H1 (cell line): ENCODE results near the gene SHPK. TPM values are rescaled to one million over a fixed set of nuclear protein-coding genes. Genes with fewer than 3 reads are reported as not detected.

Experiments used
- CTCF ChIA-PET: fragments of 300-600 bp; sonication (Branson Sonifier 250); formaldehyde crosslinking; loops from one replicate; lab custom pipeline; 2021; ENCODE audit not compliant: partially characterized antibody; lab: Charles Lee
- POLR2A ChIA-PET: fragments of 300-600 bp; sonication (Branson Sonifier 250); formaldehyde crosslinking; loops from one replicate; lab custom pipeline; 2021; ENCODE audit warnings: inconsistent platforms; ENCODE audit not compliant: partially characterized antibody; lab: Charles Lee
- DNase-seq, 2 experiments: peaks; one replicate each; pipeline versions ENCODE4 v3.0.0 to v3.0.0-alpha.2; 2010 to 2022; ENCODE audit warnings: low spot score in 2 of 2, low read depth in 1 of 2, mixed read lengths in 1 of 2
- FAIRE-seq: peaks from 2 replicates; lab custom pipeline; 2011; peaks lifted over from hg19 to GRCh38; lab: Jason Lieb, UNC
- H2AFZ ChIP-seq: 2 replicates; pipeline ENCODE4 v1.8.1; 2012; ENCODE audit warnings: low read length, inconsistent platforms
- H2AK5ac ChIP-seq: 2 replicates; pipeline ENCODE4 v1.6.1; 2013; ENCODE audit warnings: low read depth, low read length
- H2BK120ac ChIP-seq: replicated peaks from 2 replicates; pipeline ENCODE3; 2013; ENCODE audit warnings: low read depth, low read length, inconsistent platforms
- H2BK12ac ChIP-seq: 2 replicates; pipeline ENCODE4 v1.6.1; 2013; ENCODE audit warnings: low read depth, low read length
- H2BK15ac ChIP-seq: 2 replicates; pipeline ENCODE4 v1.6.1; 2013; ENCODE audit warnings: low read length
- H2BK20ac ChIP-seq: 2 replicates; pipeline ENCODE4 v1.6.1; 2013; ENCODE audit warnings: low read length
- H2BK5ac ChIP-seq: 2 replicates; pipeline ENCODE4 v1.6.1; 2013; ENCODE audit warnings: low read depth, low read length
- H3K14ac ChIP-seq: 2 replicates; pipeline ENCODE4 v1.6.1; 2013; ENCODE audit warnings: inconsistent platforms; ENCODE audit not compliant: insufficient read length
- H3K18ac ChIP-seq: 2 replicates; pipeline ENCODE4 v1.6.1; 2013; ENCODE audit warnings: low read length; ENCODE audit errors: extremely low read depth
- H3K23ac ChIP-seq: 2 replicates; pipeline ENCODE4 v1.6.1; 2013; ENCODE audit warnings: inconsistent platforms; ENCODE audit not compliant: insufficient read length
- H3K23me2 ChIP-seq: 2 replicates; pipeline ENCODE4 v1.6.1; 2013; ENCODE audit warnings: low read depth, low read length
- H3K27ac ChIP-seq: 2 replicates; pipeline ENCODE4 v1.6.1; 2011; ENCODE audit warnings: low read depth, low read length, inconsistent platforms
- H3K27me3 ChIP-seq, 4 experiments: replicated peaks in 1 of 4; 1 replicate in 1 of 4; 2 replicates in 3 of 4; pipeline versions ENCODE4 v1.6.1 to v1.8.1; 2011 to 2013; ENCODE audit warnings: low read length in 3 of 4, mild to moderate bottlenecking in 3 of 4, inconsistent platforms in 2 of 4, mixed read lengths in 2 of 4, moderate library complexity in 1 of 4; ENCODE audit not compliant: control insufficient read depth in 3 of 4, insufficient read depth in 3 of 4; ENCODE audit errors: extremely low read depth in 1 of 4
- H3K36me3 ChIP-seq, 4 experiments: 2 replicates each; pipeline versions ENCODE4 v1.6.1 to v1.8.1; 2011 to 2013; ENCODE audit warnings: mild to moderate bottlenecking in 4 of 4, low read length in 3 of 4, moderate library complexity in 2 of 4, control low read depth in 1 of 4, inconsistent platforms in 1 of 4; ENCODE audit not compliant: insufficient read depth in 4 of 4, control insufficient read depth in 2 of 4
- H3K4ac ChIP-seq: replicated peaks from 2 replicates; pipeline ENCODE3; 2013; ENCODE audit warnings: low read length, low read depth, mixed read lengths, inconsistent platforms; ENCODE audit not compliant: insufficient read length
- H3K4me1 ChIP-seq, 4 experiments: replicated peaks in 1 of 4; 1 replicate in 1 of 4; 2 replicates in 3 of 4; pipeline versions ENCODE4 v1.6.1 to v1.8.1; 2011 to 2013; ENCODE audit warnings: low read length in 3 of 4, inconsistent platforms in 2 of 4, mixed read lengths in 1 of 4; ENCODE audit not compliant: insufficient read depth in 4 of 4, control insufficient read depth in 3 of 4
- H3K4me2 ChIP-seq, 2 experiments: 2 replicates each; pipeline versions ENCODE4 v1.6.1 to v1.8.1; 2011 to 2013; ENCODE audit warnings: low read depth in 2 of 2, low read length in 2 of 2, control low read depth in 1 of 2, inconsistent platforms in 1 of 2, mild to moderate bottlenecking in 1 of 2; ENCODE audit not compliant: insufficient read depth in 1 of 2
- H3K4me3 ChIP-seq, 4 experiments: fragments of 200-600, 300-600 bp in 1 of 4; sonication (generic), shearing (Covaris generic), sonication (Bioruptor Twin) in 1 of 4; 2 replicates each; pipeline versions ENCODE4 v1.5.1 to v1.8.1; 2011 to 2016; ENCODE audit warnings: low read length in 4 of 4, low read depth in 3 of 4, control low read depth in 2 of 4, inconsistent platforms in 2 of 4, mild to moderate bottlenecking in 2 of 4, mixed read lengths in 1 of 4, moderate library complexity in 1 of 4; ENCODE audit not compliant: insufficient read depth in 2 of 4; ENCODE audit errors: extremely low read depth in 1 of 4
- H3K56ac ChIP-seq: replicated peaks from 2 replicates; pipeline ENCODE3; 2013; ENCODE audit warnings: low read depth, mild to moderate bottlenecking, mixed read lengths, low read length, inconsistent platforms; ENCODE audit not compliant: insufficient read length
- H3K79me1 ChIP-seq: 2 replicates; pipeline ENCODE4 v1.6.1; 2013; ENCODE audit warnings: low read depth, low read length, control low read depth
- H3K79me2 ChIP-seq, 2 experiments: 2 replicates each; pipeline versions ENCODE4 v1.6.1 to v1.8.1; 2012 to 2013; ENCODE audit warnings: low read length in 2 of 2, mild to moderate bottlenecking in 2 of 2, inconsistent platforms in 1 of 2; ENCODE audit not compliant: insufficient read depth in 2 of 2, control insufficient read depth in 1 of 2
- H3K9ac ChIP-seq, 4 experiments: replicated peaks in 1 of 4; 1 replicate in 1 of 4; 2 replicates in 3 of 4; pipeline versions ENCODE4 v1.6.1 to v1.8.1; 2011 to 2013; ENCODE audit warnings: low read depth in 3 of 4, low read length in 3 of 4, control low read depth in 2 of 4, mild to moderate bottlenecking in 2 of 4, moderate library complexity in 2 of 4, inconsistent platforms in 1 of 4; ENCODE audit errors: extremely low read depth in 1 of 4
- H3K9me3 ChIP-seq, 2 experiments: 2 replicates each; pipeline versions ENCODE4 v1.6.1 to v1.8.1; 2012 to 2013; ENCODE audit warnings: mild to moderate bottlenecking in 2 of 2, moderate library complexity in 2 of 2, control low read depth in 1 of 2, inconsistent platforms in 1 of 2, low read depth in 1 of 2, low read length in 1 of 2, mixed read lengths in 1 of 2; ENCODE audit not compliant: insufficient read depth in 2 of 2
- H4K20me1 ChIP-seq, 2 experiments: replicated peaks in 1 of 2; 2 replicates each; pipeline versions ENCODE3 to v1.8.1; 2011 to 2013; ENCODE audit warnings: inconsistent platforms in 2 of 2, low read length in 2 of 2, mild to moderate bottlenecking in 1 of 2; ENCODE audit not compliant: insufficient read depth in 2 of 2, control insufficient read depth in 1 of 2
- H4K5ac ChIP-seq: 2 replicates; pipeline ENCODE4 v1.6.1; 2013; ENCODE audit warnings: low read length, low read depth, mixed read lengths, inconsistent platforms; ENCODE audit not compliant: insufficient read length
- H4K8ac ChIP-seq: 2 replicates; pipeline ENCODE4 v1.8.0; 2013; ENCODE audit warnings: mild to moderate bottlenecking, moderate library complexity, low read length, inconsistent platforms; ENCODE audit not compliant: insufficient read depth; ENCODE audit errors: extremely low read depth
- H4K91ac ChIP-seq: replicated peaks from 2 replicates; pipeline ENCODE3; 2013; ENCODE audit warnings: low read length, mixed read lengths, inconsistent platforms; ENCODE audit not compliant: insufficient read length
- CBX8 ChIP-seq: fragments of 300-800, 300-1000 bp; sonication (generic); IDR thresholded peaks from 2 replicates; pipeline ENCODE4 v1.7.1; 2016; ENCODE audit warnings: low read depth, low read length, borderline replicate concordance
- RAD21 ChIP-seq, 2 experiments: IDR thresholded peaks in 1 of 2; conservative IDR thresholded peaks in 1 of 2; 2 replicates each; pipeline ENCODE4 v1.6.1; 2011; ENCODE audit warnings: low read depth in 2 of 2, low read length in 2 of 2, improper control_type of control experiment in 1 of 2, inconsistent platforms in 1 of 2, mild to moderate bottlenecking in 1 of 2, moderate library complexity in 1 of 2
- WGBS, 2 experiments: shearing (Covaris generic) in 1 of 2; methylation state at CpG; one replicate each; pipeline versions ENCODE4 v1.1.6 to v1.1.7; 2013 to 2015; ENCODE audit warnings: low lambda C conversion rate in 2 of 2, mixed read lengths in 2 of 2, inconsistent platforms in 1 of 2, low coverage in 1 of 2, missing lambda C conversion rate in 1 of 2; ENCODE audit not compliant: insufficient replicate concordance in 2 of 2, insufficient coverage in 1 of 2, insufficient read length in 1 of 2; ENCODE audit errors: extremely low coverage in 1 of 2, missing lambda C conversion rate in 1 of 2; 5-methylcytosine and 5-hydroxymethylcytosine counted together
- polyA plus RNA-seq, 7 experiments: library from polyadenylated mRNA; depleted of rRNA in 3 of 7; stranded (reverse) in 5 of 7; unstranded in 2 of 7; fragments of >200 nt in 5 of 7; fragments of 200-250 nt in 2 of 7; gene quantifications; 1 replicate in 5 of 7; 2 replicates in 1 of 7; 4 replicates in 1 of 7; pipeline versions ENCODE4 v1.2.1 to v1.2.3, GENCODE V29; 2011 to 2013; ENCODE audit warnings: missing spikeins in 2 of 7, mixed read lengths in 2 of 7
- total RNA-seq: library from RNA; stranded (reverse); fragmentation: NEBNext Ultra II Directional; extraction: Animal tissue kit (Norgen Biotek cat#: 25700); gene quantifications from 2 replicates; pipeline ENCODE4 v1.2.1, GENCODE V29; 2021
- TF ChIP-seq, protein P1 (sequence below), 3 experiments: IDR thresholded peaks; 1 replicate in 2 of 3; 2 replicates in 1 of 3; pipeline versions ENCODE4 v1.5.1 to v1.6.1; 2011; ENCODE audit warnings: low read length in 3 of 3, mild to moderate bottlenecking in 3 of 3, inconsistent platforms in 2 of 3, low read depth in 1 of 3, moderate library complexity in 1 of 3; ENCODE audit not compliant: insufficient read depth in 1 of 3; ENCODE audit errors: control extremely low read depth in 1 of 3

The SHPK gene
- total and polyA plus RNA-seq, 2 of the 8 experiments (the other 6 are each of a cell fraction or from before 2014, with no cell fraction given): 28.6 to 36.7 TPM

DNA sequence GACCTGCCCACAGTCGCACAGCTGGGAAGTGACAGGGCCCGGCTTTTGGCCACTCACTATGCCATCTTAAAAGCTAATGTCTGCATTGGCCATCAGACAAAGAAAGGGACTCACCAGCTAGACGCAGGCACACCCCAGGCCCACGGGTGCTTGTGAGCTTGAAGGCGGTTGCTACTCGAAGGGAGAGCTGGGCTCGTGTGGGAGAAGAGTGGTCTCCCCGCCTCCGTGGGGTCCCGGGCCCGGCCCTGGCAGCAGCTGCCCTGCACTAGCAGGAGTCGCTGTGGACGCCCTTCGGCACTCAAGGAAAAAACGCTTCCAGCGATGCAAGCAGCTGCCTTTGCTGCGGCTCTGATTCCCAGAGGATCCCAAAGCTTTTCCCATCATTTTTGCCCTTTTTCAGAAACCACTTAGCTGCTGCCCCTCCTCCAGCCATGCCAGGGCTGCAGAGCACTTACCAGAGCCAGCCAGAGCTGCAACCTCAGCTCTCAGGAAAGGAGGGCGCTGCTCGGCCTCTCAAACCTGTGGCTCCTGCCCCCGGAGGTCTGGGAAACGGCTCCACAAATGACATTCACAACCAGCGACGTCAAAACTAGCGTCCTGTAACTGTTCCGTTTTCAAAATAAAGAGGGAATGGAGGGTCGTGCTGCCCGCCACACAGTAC is 39.1 kb downstream of the SHPK start:
- Histone ChIP-seq H3K14ac (no peak overlapping the region), H3K23ac (no peak overlapping the region), H2BK5ac (no peak overlapping the region), H4K20me1 (peaks cover 0 to 2% of the 10 kb centered on the region in 2 experiments), H3K4me3 (no peak overlapping the region), H3K18ac (no peak overlapping the region), H3K9ac (no peak overlapping the region), H3K23me2 (no peaks in the 10 kb centered on the region), H3K56ac (no peak overlapping the region), H2BK120ac (no peak overlapping the region), H2BK15ac (no peak overlapping the region), H4K5ac (no peak overlapping the region), H3K4ac (no peak overlapping the region), H2AFZ (no peak overlapping the region), H3K4me1 (no peaks in the 10 kb centered on the region; a peak in 1 of 7 replicates), H2AK5ac (no peak overlapping the region), H4K91ac (no peak overlapping the region), H3K79me2 (no peaks in the 10 kb centered on the region), H2BK12ac (no peak overlapping the region), H3K27ac (no peak overlapping the region), H4K8ac (peak overlapping the region; percentile 76; the same call in 1 of the 2 replicates), H3K4me2 (no peak overlapping the region), H3K9me3 (no peaks in the 10 kb centered on the region), H3K27me3 (no peaks in the 10 kb centered on the region), H2BK20ac (no peak overlapping the region), H3K79me1 (no peaks in the 10 kb centered on the region), H3K36me3 (no peaks in the 10 kb centered on the region)
- FAIRE-seq (no peak), DNase-seq (no peak)
- POLR2A ChIA-PET: interaction anchor here (0.7 kb wide), 1 partner anchor 212 kb away, joined by 3 read pairs; no protein-coding TSS in a partner anchor
- WGBS, 2 experiments: 90% methylated on average over 26 of the region's 27 CpGs; no CpG with 5 or more reads in 1 of the 2 experiments
- TF ChIP-seq, protein P1, sequence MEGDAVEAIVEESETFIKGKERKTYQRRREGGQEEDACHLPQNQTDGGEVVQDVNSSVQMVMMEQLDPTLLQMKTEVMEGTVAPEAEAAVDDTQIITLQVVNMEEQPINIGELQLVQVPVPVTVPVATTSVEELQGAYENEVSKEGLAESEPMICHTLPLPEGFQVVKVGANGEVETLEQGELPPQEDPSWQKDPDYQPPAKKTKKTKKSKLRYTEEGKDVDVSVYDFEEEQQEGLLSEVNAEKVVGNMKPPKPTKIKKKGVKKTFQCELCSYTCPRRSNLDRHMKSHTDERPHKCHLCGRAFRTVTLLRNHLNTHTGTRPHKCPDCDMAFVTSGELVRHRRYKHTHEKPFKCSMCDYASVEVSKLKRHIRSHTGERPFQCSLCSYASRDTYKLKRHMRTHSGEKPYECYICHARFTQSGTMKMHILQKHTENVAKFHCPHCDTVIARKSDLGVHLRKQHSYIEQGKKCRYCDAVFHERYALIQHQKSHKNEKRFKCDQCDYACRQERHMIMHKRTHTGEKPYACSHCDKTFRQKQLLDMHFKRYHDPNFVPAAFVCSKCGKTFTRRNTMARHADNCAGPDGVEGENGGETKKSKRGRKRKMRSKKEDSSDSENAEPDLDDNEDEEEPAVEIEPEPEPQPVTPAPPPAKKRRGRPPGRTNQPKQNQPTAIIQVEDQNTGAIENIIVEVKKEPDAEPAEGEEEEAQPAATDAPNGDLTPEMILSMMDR (IDR thresholded peaks at IDR 0.05; ENCODE audit: control extremely low read depth in 1 of 3, insufficient read depth in 1 of 3, low read depth in 1 of 3, low read length in 3 of 3): peak in 1 of 3 experiments; percentile 4; a peak in 1 of 4 replicates
- TF ChIP-seq CBX8 (no peak), RAD21 (IDR thresholded peaks at IDR 0.05 in 1 of 2, conservative IDR thresholded peaks at IDR 0.05 in 1 of 2; ENCODE audit: low read depth in 2 of 2, low read length in 2 of 2) (peak in 1 of 2 experiments; percentile 19; a peak in 1 of 4 replicates)
- CTCF ChIA-PET: interaction anchor here (0.8 to 1.2 kb wide), 3 partner anchors 41 to 86 kb away, joined by 3 read pairs; no protein-coding TSS in a partner anchor
